CD4-positive, CD25-positive, alpha-beta regulatory T cell (primary cell): ENCODE measurements around the gene SDC4. TPM values are rescaled to one million over a fixed set of nuclear protein-coding genes. Genes with fewer than 3 reads are reported as not detected.

ENCODE experiments used
- ATAC-seq, 2 donors: fragments of 150-1000 bp; cut with Tn5 transposase; one replicate each; pipeline ENCODE4 v1.10.0; 2021; ENCODE audit warnings: low read depth in 2 of 2, moderate number of reproducible peaks in 2 of 2, moderate library complexity in 1 of 2
- DNase-seq, 3 donors: peaks; one replicate each; pipeline versions ENCODE4 v3.0.0 to v3.0.0-alpha.2; 2012 to 2022; ENCODE audit warnings: mixed read lengths in 1 of 3
- H3K27ac ChIP-seq: one replicate; pipeline ENCODE4 v1.7.0; 2013; ENCODE audit warnings: mild to moderate bottlenecking, low read length; ENCODE audit not compliant: insufficient read depth, poor library complexity, severe bottlenecking
- H3K27me3 ChIP-seq: one replicate; pipeline ENCODE4 v1.7.0; 2013; ENCODE audit warnings: low read length; ENCODE audit not compliant: control insufficient read depth, insufficient read depth
- H3K36me3 ChIP-seq: one replicate; pipeline ENCODE4 v1.7.0; 2013; ENCODE audit warnings: mild to moderate bottlenecking, low read length, moderate library complexity; ENCODE audit not compliant: control insufficient read depth, insufficient read depth
- H3K4me1 ChIP-seq: 2 replicates; pipeline ENCODE4 v1.7.0; 2013; ENCODE audit warnings: mild to moderate bottlenecking, low read length; ENCODE audit not compliant: insufficient read depth, control insufficient read depth, poor library complexity, severe bottlenecking
- H3K4me3 ChIP-seq: one replicate; pipeline ENCODE4 v1.7.0; 2013; ENCODE audit warnings: low read depth, mild to moderate bottlenecking, low read length, moderate library complexity
- H3K9me3 ChIP-seq, 2 experiments: 1 replicate in 1 of 2; 2 replicates in 1 of 2; pipeline ENCODE4 v1.7.0; 2013; ENCODE audit warnings: low read length in 2 of 2, mild to moderate bottlenecking in 1 of 2, moderate library complexity in 1 of 2; ENCODE audit not compliant: control insufficient read depth in 2 of 2
- H3K27ac Mint-ChIP-seq, 3 donors: one replicate each; pipeline ENCODE4 v1.8.0; 2020 to 2022; ENCODE audit warnings: mild to moderate bottlenecking in 3 of 3, mixed read lengths in 3 of 3, moderate library complexity in 2 of 3
- H3K27me3 Mint-ChIP-seq: one replicate; pipeline ENCODE4 v1.8.0; 2022; ENCODE audit warnings: mild to moderate bottlenecking, mixed read lengths
- H3K36me3 Mint-ChIP-seq: one replicate; pipeline ENCODE4 v1.8.0; 2020; ENCODE audit warnings: mixed read lengths
- H3K4me1 Mint-ChIP-seq, 4 donors: one replicate each; pipeline ENCODE4 v1.8.0; 2020 to 2022; ENCODE audit warnings: mixed read lengths in 4 of 4, mild to moderate bottlenecking in 1 of 4
- H3K4me3 Mint-ChIP-seq, 4 donors: one replicate each; pipeline ENCODE4 v1.8.0; 2020 to 2022; ENCODE audit warnings: mild to moderate bottlenecking in 4 of 4, mixed read lengths in 4 of 4, moderate library complexity in 3 of 4
- H3K9me3 Mint-ChIP-seq, 7 donors: one replicate each; pipeline ENCODE4 v1.8.0; 2020 to 2022; ENCODE audit warnings: mixed read lengths in 7 of 7, mild to moderate bottlenecking in 3 of 7, moderate library complexity in 2 of 7
- polyA plus RNA-seq, 4 donors: library from polyadenylated mRNA; unstranded; fragments of 300-500 nt; fragmentation: Illumina TruSeq; gene quantifications; one replicate each; pipeline ENCODE4 v1.2.3, GENCODE V29; 2021
- total RNA-seq: library from RNA; stranded (reverse); gene quantifications from one replicate; pipeline ENCODE4 v1.2.3, GENCODE V29; 2022

The SDC4 gene
- total and polyA plus RNA-seq, 5 donors from 2014 or later: 2.2 to 8.2 (median 4.1) TPM

GRCh38 chr20:45288860-45289259 lies 59.4 kb downstream of the SDC4 start:
- Mint-ChIP-seq H3K4me1 (peaks cover 0 to 15% (median under 1%) of the 10 kb centered on the region in 4 donors), H3K27me3 (peaks cover 29% of the 10 kb centered on the region), H3K9me3 (peaks cover 0 to 2% (median 0%) of the 10 kb centered on the region in 7 donors), H3K27ac (no peak overlapping the region), H3K4me3 (no peak overlapping the region), H3K36me3 (no peaks in the 10 kb centered on the region)
- DNase-seq: no peak
- peaks cover 12% of the 10 kb centered on the region for H3K4me1 ChIP-seq
- no peak overlapping the region for H3K4me3 ChIP-seq
- no peaks in the 10 kb centered on the region for H3K9me3 ChIP-seq
- H3K36me3 ChIP-seq: no peaks in the 10 kb centered on the region
- peaks cover 7% of the 10 kb centered on the region for H3K27me3 ChIP-seq
- no peak overlapping the region for H3K27ac ChIP-seq
- no peak for ATAC-seq

- Histone ChIP-seq H3K27ac (no peak overlapping the region), H3K4me3 (no peak overlapping the region), H3K36me3 (no peaks in the 10 kb centered on the region), H3K4me1 (peaks cover 7% of the 10 kb centered on the region), H3K9me3 (no peaks in the 10 kb centered on the region), H3K27me3 (peaks cover 7% of the 10 kb centered on the region)
- Mint-ChIP-seq H3K4me3 (no peak overlapping the region), H3K27ac (no peak overlapping the region), H3K9me3 (peaks cover 0 to 2% (median 0%) of the 10 kb centered on the region in 7 donors), H3K4me1 (peaks cover 0 to 12% (median 0%) of the 10 kb centered on the region in 4 donors), H3K36me3 (no peaks in the 10 kb centered on the region), H3K27me3 (peaks cover 27% of the 10 kb centered on the region)
- DNase-seq (no peak), ATAC-seq (no peak)
Measured at GRCh38 chr20:45288376-45288775, 59.8 kb downstream of the SDC4 start.

- Histone ChIP-seq H3K4me1 (no peaks in the 10 kb centered on the region), H3K36me3 (no peaks in the 10 kb centered on the region), H3K27me3 (peaks cover 2% of the 10 kb centered on the region), H3K4me3 (no peak overlapping the region), H3K27ac (no peak overlapping the region), H3K9me3 (no peaks in the 10 kb centered on the region)
- Mint-ChIP-seq H3K36me3 (no peaks in the 10 kb centered on the region), H3K4me3 (no peak overlapping the region), H3K4me1 (peaks cover 0 to 3% (median 0%) of the 10 kb centered on the region in 4 donors), H3K27ac (no peak overlapping the region), H3K27me3 (peaks cover 24% of the 10 kb centered on the region), H3K9me3 (peaks cover 0 to 4% (median 0%) of the 10 kb centered on the region in 7 donors)
- ATAC-seq: no peak
- DNase-seq: no peak
Measured at GRCh38 chr20:45283551-45284057, 64.6 kb downstream of the SDC4 start.

GRCh38 chr20:45282700-45283550 lies 65.3 kb downstream of the SDC4 start:
- Mint-ChIP-seq H3K9me3 (peaks cover 0 to 4% (median 0%) of the 10 kb centered on the region in 7 donors), H3K36me3 (no peaks in the 10 kb centered on the region), H3K27ac (no peak overlapping the region), H3K27me3 (peaks cover 29% of the 10 kb centered on the region), H3K4me1 (peaks cover 0 to 3% (median 0%) of the 10 kb centered on the region in 4 donors), H3K4me3 (no peak overlapping the region)
- ATAC-seq (no peak), DNase-seq (no peak)
- H3K27me3 ChIP-seq: peaks cover 2% of the 10 kb centered on the region
- H3K4me3 ChIP-seq: no peak overlapping the region
- H3K4me1 ChIP-seq: no peaks in the 10 kb centered on the region
- no peak overlapping the region for H3K27ac ChIP-seq
- H3K9me3 ChIP-seq: no peaks in the 10 kb centered on the region
- no peaks in the 10 kb centered on the region for H3K36me3 ChIP-seq

- peaks cover 12% of the 10 kb centered on the region for H3K27me3 ChIP-seq
- no peak for DNase-seq
- H3K4me1 ChIP-seq: no peaks in the 10 kb centered on the region
- H3K9me3 ChIP-seq: no peaks in the 10 kb centered on the region
- Mint-ChIP-seq H3K27ac (peak overlapping the region in 1 of 3 donors; percentile 54), H3K4me3 (no peak overlapping the region), H3K4me1 (peaks cover 0 to 3% (median 0%) of the 10 kb centered on the region in 4 donors), H3K9me3 (peaks cover 0 to 4% (median 0%) of the 10 kb centered on the region in 7 donors), H3K36me3 (no peaks in the 10 kb centered on the region), H3K27me3 (peaks cover 42% of the 10 kb centered on the region)
- H3K36me3 ChIP-seq: no peaks in the 10 kb centered on the region
- H3K4me3 ChIP-seq: no peak overlapping the region
- no peak overlapping the region for H3K27ac ChIP-seq
- no peak for ATAC-seq
Measured at GRCh38 chr20:45279992-45280391, 68.2 kb downstream of the SDC4 start.

- peaks cover 17% of the 10 kb centered on the region for H3K27me3 ChIP-seq
- H3K9me3 Mint-ChIP-seq: peaks cover 0 to 4% (median 0%) of the 10 kb centered on the region in 7 donors
- H3K27me3 Mint-ChIP-seq: peaks cover 63% of the 10 kb centered on the region
Measured at GRCh38 chr20:45275338-45275737, 72.9 kb downstream of the SDC4 start.

More at GRCh38 chr20:45275338-45275737, 72.9 kb downstream of the SDC4 start:
- H3K4me3 Mint-ChIP-seq: no peak overlapping the region
- no peak for DNase-seq
- no peak overlapping the region for H3K27ac ChIP-seq
- no peaks in the 10 kb centered on the region for H3K36me3 Mint-ChIP-seq
- no peaks in the 10 kb centered on the region for H3K9me3 ChIP-seq
- no peak overlapping the region for H3K27ac Mint-ChIP-seq
- no peaks in the 10 kb centered on the region for H3K36me3 ChIP-seq
- H3K4me3 ChIP-seq: no peak overlapping the region
- ATAC-seq: no peak
- no peaks in the 10 kb centered on the region for H3K4me1 Mint-ChIP-seq
- H3K4me1 ChIP-seq: no peaks in the 10 kb centered on the region
